GM19397 (cell line): Measurements from ENCODE around the gene SLC9C2.
"Not testable (repeated sequence)": the region's sequence is repeated elsewhere in the genome, so short reads cannot be mapped to it uniquely, and the experiment has no call there.

Experiments
- ATAC-seq: cut with Tn5 transposase; IDR thresholded peaks from one replicate; pipeline ENCODE4 v1.9.1; 2021; ENCODE audit warnings: mild to moderate bottlenecking, moderate library complexity; ENCODE audit not compliant: unreplicated experiment

The SLC9C2 gene

DNA sequence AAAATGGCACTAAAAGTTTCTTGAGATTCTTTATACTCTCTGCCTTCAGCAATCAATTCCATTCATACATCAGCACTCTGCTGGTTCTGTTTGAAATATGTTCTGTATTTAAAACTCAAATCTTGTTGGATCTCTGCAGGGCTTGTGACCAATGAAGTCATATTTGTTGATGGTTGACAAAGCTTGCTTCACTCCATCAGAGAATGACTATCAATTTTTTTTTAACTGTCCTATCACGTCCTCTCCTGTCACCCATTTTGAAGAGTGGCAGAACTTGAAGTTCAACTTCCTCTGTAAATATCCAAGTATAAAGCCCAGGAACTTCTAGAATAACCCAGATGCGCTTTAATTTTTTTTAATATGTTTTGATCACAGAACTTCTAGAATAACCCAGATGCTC lies 114.9 kb downstream of the SLC9C2 start:
- no peak for ATAC-seq

DNA sequence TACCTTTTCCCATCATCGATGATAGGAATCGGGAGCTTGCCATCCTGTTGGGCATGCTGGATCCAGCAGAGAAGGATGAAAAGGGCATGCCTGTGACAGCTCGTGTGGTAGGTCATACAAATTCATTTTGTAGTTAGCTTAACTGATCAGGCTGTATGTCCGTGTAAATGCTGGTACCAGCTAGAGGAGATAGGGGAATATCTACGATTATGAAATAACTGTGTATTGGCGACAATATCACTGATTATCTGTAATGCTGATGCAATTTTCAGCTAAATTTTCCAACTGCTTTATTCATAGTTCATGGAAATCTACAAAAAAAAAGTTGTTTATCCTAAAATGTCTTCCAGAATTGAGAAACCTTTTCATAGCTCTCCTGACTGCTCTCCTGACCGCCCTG lies 117.5 kb downstream of the SLC9C2 start:
- ATAC-seq: no peak

DNA sequence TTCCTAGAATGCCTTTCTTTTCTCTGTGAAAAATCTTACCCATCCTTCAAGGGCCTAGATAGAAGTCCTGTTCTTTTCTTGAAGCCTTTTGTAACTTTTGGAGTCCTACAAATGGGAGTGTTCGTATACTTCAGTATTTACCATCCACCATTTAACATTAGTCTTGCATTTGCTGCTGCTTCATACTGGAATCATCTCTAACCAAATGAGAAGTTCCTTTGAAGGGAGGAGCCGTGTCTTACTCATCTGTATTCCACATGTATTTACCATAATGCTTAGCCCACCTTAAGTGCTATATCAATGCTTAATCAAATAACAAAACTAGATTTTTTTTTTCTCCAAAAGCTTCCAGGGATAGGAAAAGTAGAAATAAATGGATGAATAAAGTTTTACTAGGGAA lies 118.6 kb downstream of the SLC9C2 start:
- ATAC-seq: no peak

DNA sequence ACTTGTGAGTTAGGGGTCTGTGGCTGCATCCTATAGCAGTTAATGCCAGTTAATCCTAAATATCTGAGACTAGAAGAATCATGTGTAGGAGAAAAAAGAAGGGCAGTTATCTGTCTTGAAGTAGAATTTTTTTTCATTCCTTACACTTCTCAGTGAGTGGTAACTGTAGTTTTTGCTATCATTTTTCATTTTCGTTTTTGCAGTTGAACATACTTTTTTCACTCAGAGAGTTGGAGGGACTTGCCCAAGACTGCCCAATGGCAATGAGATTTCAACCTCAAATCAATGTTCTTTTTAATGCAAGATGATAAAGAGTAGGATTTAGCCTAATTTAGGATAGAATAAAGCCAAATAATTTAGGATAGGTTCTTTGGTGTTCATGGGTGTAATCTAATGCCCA lies 120.2 kb downstream of the SLC9C2 start:
- ATAC-seq: no peak

DNA sequence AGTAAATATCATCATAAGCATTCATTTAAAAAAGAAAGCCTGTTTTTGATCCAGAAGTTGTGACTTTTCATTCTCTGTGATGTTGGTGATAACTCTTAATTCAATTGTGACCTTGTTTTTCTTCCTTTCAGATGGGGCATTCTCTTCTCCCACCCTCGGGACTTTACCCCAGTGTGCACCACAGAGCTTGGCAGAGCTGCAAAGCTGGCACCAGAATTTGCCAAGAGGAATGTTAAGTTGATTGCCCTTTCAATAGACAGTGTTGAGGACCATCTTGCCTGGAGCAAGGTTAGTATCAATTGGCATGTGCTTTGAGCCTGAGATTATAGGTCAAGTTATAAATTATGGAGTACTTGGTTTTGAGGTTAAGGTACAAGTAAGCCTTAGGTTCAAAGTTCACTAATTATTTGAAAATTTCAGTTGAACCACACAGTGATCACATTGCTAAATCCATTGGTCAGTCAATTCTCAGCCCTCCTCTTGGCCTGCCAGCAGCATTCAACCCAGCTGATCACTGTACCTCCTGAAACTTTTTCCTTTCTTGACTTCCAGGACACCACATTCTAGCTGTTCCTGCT lies 121.6 kb downstream of the SLC9C2 start:
- ATAC-seq: no peak

DNA sequence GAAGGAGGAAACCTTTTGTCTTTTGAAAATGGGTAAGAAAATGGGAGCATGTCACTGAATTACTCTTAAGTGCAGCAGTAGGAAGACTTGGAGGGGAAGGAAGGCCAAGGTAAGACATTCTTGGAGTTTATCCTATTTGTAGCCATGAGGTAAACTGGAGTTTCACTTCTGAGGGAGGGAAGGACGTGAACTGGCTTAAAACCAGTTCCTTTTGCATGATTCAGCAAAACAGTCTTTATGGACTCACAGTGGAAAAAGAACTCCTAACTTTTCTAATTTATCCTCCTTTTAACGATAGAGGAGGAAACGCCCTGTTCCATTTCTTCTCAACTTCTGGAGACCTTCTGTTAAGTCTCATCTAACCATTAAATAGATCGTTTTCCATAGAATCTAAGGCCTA lies 123.2 kb downstream of the SLC9C2 start:
- ATAC-seq: no peak

DNA sequence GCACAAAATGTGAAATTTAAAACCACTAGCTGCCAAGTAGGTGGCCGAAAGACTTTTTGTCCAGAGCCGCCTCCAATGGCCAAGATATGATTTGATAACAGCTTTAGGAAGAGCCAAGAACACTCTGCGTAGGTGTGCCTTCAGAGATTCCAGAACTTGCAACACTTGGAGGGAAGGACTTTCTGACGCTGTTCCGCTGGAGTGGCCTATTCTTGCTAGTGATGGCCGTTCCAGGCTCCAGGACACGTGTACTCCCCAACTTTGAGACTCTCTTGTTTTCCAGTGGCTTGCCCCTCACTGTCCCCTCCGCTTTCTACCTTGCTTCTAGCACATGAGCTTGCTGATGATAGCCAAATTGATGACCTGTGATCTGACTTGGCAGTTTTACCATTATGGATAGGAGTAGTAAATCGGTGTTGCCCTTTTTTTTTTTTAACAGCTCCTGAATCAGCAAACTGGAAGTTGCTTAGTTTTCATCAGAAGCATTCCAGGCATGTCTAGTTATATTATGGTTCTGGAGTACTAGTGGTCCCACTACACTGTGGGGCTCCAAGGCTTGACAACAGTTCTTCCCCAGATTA lies 124.7 kb downstream of the SLC9C2 start:
- ATAC-seq: no peak

DNA sequence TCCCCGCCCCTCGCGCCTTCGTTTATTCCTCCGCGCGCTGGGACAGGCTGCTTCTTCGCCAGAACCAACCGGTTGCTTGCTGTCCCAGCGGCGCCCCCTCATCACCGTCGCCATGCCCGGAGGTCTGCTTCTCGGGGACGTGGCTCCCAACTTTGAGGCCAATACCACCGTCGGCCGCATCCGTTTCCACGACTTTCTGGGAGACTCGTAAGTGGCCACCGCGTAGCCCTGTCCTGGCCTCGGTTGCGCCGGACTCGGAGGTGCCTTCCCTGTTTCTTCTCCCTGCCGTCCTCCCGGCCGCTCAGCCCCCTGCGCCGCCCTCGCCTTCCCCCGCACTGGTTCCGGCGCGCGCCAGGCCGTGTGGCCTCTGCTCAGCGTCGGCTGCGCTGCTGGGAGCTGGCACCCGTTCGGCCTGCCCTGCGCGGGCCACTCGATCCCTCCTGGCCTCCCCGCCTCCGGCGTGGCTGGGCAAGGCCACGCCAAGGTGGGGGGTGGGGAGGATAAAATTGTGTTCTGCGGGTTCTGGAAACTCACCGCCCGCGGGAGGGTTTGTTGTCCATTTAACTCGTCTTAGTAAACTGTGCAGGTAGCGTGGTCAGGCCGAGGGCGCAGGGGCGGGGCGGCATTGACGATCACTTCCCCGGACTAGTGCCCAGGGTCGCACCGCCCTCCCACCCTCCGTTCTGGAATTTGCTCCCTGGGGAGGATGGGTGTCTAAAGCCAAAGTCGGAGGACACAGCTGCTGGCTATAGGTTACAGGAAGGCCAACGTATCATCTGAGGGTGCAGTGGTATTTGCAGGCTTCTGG lies 125.4 kb downstream of the SLC9C2 start, which contains the start of gene PRDX6:
PRDX6 (plus strand) TSS at position 50 of the 808 bp plus-strand sequence; CDS start at position 113, 63 bp downstream.
- peak; percentile 33 for ATAC-seq

DNA sequence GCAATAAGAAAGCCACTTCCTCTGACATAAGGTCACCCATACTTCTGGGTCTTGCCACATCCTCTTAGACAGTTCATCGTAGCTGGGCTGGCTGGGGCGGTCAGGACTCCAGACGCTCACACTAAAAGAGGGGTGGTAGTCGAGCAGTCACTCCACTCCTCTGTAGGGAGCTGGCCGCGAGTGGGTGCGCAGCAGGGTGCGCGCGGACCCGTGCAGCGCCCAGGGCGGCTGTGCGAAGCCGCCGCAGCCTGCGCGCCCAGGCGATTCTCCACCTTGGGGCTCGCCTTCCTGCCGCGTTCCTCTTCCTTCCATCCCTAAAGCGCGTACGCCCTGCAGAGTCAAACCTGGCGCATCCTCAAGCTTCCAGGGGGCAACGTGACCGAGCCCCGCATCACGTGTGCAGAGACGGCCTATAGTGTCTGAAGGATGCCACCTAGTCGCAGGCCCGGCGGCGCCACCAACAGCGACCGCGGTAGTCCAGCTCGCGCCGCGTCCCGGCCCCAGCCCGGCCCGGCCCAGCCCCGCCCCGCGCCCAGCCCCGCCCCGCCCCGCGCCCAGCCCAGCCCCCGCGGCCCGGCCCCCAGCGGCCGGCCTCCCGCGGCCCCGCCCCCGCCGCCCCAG lies 126.1 kb downstream of the SLC9C2 start:
- ATAC-seq: peak; percentile 96

DNA sequence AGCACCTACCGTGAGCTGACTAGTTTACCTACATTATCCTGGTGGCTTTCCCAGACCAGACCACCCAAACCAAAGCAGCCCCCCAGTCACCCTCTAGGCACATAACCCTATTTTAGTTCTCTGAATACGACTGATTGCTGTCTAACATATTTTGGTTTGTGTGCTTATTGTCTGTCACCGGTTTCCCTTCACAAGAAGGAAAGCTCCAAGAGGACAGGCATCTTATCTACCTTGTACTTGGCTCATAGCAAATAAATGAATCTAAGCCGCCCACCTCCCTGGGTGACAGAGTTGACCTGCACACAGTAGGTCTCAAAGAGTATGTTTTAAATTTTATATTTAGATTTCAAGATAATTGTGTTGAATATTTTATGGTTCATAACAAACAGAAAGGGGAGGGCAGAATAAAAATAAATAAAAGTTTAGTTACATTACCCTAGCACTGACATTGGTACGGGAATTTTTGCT lies 126.6 kb downstream of the SLC9C2 start:
- no peak for ATAC-seq

DNA sequence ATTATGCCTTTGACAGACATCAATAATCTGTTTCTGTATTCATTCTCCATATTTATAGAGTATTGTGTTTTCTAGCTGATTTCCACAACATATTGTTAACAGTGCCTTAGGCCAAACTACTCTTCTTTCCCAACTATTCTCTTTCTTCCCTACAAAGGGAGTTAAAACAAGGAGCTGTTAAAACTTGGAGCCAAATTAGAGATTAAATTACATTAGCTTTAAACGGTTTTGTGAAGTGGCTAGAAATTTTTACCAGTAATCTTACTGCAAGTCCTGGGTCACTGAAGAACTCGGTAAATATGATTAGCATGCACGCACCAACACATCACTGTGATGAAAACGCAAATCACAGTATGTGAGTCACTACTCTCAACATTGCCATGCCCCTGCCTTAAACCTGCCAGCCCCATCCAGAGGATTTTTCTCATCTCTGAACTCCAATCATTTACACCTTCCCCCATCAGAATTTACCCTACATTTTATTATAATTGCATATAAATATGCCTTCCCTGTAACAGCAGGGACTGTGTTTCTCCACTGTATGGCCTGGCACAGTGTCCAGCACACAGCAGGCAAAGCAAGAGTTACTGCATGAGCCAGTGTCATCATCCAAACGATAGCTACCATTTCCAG lies 127.2 kb downstream of the SLC9C2 start:
- no peak for ATAC-seq

DNA sequence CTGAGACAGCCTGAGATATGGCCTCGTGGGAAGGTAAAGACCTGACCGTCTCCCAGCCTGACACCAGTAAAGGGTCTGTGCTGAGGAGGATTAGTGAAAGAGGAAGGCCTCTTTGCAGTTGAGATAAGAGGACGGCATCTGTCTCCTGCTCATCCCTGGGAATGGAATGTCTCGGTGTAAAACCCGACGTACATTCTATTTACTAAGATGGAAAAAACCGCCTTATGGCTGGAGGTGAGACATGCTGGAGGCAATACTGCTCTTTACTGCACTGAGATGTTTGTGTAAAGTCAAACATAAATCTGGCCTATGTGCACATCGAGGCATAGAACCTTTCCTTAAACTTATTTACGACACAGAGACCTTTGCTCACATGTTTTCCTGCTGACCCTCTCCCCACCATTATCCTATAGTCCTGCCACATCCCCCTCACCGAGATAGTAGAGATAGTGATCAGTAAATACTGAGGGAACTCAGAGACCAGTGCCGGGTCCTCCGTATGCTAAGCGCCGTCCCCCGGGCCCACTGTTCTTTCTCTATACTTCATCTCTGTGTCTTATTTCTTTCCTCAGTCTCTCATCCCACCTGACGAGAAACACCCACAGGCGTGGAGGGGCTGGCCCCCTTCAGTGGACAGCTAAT lies 128.0 kb downstream of the SLC9C2 start:
- not testable (repeated sequence) for ATAC-seq

DNA sequence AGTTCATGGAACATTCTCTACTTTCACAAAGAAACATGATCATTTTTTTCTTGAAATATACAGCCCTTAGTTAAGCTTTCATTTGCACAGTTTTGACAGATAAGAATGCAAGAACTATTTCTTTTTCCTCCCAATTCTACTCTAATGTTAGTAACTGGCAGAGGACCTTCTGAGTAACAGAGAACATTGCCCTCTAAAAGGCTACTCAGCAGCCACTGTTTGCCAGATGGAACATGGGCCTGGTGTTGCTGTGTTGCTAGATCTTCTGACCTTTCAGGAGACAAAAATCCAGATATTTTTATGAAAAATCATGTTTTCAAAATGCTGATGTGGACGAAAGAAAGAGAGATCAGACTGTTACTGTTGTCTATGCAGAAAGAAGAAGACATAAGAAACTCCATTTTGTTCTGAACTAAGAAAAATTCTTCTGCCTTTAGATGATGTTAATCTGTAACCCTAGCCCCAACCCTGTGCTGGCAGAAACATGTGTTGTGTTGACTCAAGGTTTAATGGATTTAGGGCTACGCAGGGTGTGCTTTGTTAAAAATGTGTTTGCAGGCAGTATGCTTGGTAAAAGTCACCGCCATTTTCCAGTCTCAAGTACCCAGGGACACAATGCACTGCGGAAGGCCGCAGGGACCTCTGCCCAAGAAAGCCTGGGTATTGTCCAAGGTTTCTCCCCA lies 128.6 kb downstream of the SLC9C2 start:
- no peak for ATAC-seq

DNA sequence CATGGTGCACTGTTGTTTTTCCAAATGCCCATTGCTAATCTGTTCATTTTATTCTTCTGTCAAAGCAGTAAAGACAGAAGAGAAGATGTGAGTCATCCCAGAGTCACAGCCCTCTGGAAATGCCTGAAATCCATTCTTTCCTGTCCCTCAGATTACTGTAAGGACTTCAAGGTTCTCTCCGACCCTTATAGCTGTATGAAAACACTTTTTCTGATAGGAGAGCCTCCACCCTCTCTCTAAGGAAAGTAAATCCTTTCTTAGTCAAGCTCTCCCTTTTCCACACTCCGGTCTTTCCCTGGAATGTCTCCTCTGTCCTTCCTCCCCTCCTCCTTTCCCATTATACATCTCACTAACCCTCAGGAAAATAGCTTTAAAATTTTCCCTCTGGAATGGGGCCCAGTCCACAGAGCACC lies 129.3 kb downstream of the SLC9C2 start:
- no peak for ATAC-seq

DNA sequence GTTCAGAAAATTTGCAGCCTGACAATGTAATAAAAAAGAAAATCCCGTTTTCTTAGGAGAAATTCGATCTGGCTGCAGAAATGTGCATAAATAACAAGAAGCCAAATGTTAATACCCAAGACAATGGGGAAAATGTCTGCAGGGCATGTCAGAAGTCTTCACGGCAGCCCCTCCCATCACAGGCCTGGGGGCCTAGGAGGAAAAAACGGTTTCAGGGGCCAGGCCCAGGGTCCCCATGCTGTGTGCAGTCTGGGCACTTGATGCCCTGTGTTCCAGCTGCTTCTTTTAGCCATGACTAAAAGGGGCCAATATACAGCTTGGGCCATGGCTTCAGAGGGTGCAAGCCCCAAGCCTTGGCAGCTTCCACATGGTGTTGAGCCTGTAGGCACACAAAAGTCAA lies 132.3 kb downstream of the SLC9C2 start:
- no peak for ATAC-seq

DNA sequence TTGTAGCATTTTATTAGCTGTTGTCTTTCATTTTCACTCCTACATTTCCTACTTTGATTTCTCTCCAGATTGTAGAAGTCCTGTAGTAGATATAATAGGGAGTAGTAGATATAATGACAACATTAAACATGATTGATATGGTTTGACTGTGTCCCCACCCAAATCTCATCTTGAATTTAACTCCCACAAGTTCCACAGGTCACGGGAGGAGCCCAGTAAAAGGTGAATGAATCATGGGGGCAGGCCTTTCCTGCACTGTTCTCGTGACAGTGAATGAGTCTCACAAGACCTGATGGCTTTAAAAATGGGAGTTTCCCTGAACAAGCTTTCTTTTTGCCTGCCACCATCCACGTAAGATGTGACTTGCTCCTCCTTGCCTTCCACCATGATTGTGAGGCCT lies 133.2 kb downstream of the SLC9C2 start:
- no peak for ATAC-seq

DNA sequence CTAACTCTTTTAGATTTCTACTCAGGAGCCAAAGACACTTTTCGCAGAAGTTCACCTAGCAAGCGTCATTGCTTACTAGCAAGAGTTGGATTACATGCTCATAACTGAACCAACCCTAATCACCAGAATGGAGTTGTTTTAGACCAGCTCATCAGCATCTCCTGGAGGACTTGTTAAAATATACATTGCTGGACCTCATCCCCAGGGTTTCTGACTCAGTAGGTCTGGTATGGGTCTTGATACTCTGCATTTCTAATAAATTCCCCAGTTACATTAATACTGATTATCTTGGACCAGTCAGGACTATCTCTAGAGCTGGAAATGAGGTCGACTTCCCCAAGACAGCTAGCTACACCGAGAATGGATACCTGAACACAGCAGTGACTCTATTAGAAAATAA lies 135.4 kb downstream of the SLC9C2 start:
- no peak for ATAC-seq

DNA sequence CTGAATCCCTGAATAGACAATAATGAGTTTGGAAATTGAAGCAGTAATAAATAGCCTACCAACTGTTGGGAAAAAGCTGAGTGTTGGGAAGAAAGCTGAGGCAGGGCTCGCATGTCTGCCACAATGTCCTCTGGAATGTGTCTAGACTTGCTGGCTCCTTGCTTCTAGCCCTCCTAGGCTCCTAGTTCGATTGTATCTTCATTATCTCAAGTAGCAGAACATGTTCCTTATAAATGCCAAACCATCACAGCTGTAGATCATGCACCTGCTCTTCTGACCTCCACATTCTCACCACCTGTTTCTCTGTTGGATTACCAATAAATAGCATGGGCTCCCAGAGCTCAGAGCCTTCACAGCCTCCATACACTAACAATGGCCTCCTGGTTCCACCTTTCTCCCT lies 138.7 kb downstream of the SLC9C2 start:
- not testable (repeated sequence) for ATAC-seq

DNA sequence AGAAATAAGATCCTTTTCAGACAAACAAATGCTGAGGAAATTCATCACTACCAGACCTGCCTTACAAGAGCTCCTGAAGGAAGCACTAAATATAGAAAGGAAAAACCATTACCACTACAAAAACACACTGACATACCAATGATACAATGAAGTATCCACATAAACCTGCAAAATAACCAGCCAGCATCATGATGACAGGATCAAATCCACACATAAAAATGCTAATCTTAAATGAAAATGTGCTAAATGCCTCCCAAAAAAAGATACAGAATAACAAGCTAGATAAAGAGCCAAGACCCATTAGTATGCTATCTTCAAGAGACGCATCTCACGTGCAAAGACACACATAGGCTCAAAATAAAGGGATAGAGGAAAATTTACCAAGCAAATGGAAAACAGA lies 140.2 kb downstream of the SLC9C2 start:
- not testable (repeated sequence) for ATAC-seq

DNA sequence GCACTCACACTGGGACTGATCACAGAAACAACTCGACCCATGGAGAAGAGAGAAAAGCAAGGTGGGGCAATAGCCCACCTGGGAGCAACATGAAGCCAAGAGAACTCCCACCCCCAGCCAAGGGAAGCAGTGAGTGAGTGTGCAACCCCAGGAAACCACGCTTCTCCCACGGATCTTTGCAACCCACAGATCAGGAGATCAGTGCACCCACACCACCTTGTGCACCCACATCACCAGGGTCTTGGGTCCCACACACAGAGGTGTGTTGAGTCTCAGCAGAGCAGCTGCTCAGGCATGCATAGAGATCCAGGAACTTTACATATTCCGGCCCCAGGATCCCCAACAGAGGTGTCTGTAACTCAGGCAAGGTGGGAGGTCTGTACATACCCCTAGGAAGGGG lies 143.0 kb downstream of the SLC9C2 start:
- no peak for ATAC-seq
